ENCODE measurements around the gene RABGAP1L. TPM values are rescaled to one million over a fixed set of nuclear protein-coding genes. Genes with fewer than 3 reads are reported as not detected.

RABGAP1L gene
- polyA plus RNA-seq, 3 donors, result 35.2 to 75.3 (median 63.3) TPM

DNA sequence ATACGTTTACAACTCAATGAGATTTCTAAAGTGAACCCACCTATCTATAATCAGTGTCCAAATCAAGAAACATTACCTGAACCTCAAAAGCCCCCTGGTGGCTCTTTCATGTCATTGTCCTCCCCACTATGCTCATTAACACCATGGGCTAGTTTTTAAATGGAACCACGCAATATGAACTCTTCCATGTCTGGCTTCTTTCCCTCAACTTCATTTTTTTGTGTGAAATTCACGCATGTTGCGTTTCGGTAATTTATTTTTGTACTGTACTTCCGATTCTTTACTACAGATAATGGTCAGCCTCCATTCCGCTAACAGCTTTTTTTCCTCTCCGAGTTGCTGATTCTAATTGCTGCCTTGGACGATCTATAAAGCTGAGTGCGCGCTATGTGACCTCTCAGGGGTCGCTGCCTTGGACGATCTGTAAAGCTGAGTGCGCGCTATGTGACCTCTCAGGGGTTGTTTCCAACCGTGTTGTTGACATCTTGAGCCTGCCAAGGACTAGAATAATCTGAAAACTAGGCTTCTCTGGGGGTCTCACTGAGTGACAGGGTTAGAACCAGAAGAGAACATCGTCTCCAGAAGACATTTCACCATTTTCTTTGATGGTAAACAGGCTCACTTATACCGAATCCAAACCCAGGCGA lies 839.4 kb downstream of the RABGAP1L start:
- H3K9me3 Mint-ChIP-seq, result no peaks in the 10 kb centered on the region
- H3K27ac Mint-ChIP-seq, result no peak overlapping the region
- H3K4me1 ChIP-seq (ENCODE audit: control insufficient read depth in 1 of 2, insufficient read depth in 2 of 2, low read length in 2 of 2), result peaks cover 27 to 32% of the 10 kb centered on the region in 2 donors
- H4K20me1 ChIP-seq (ENCODE audit: insufficient read depth, low read length), result peaks cover 21% of the 10 kb centered on the region
- peaks cover 0 to 30% of the 10 kb centered on the region in 2 donors for H3K36me3 ChIP-seq (replicated peaks in 1 of 2; ENCODE audit: control insufficient read depth in 1 of 2, insufficient read depth in 2 of 2, low read length in 2 of 2)
- H2AFZ ChIP-seq (ENCODE audit: insufficient read depth, low read depth, low read length, poor library complexity, severe bottlenecking), result peak overlapping the region; percentile 72
- H3K79me2 ChIP-seq (ENCODE audit: insufficient read depth, low read length), result peaks cover 39% of the 10 kb centered on the region
- peaks cover 34% of the 10 kb centered on the region for H3K4me1 Mint-ChIP-seq
- peak; percentile 57 to 74 (median 70) for DNase-seq
- H3K9ac ChIP-seq (ENCODE audit: insufficient read depth, low read length, poor library complexity, severe bottlenecking), result peak overlapping the region; percentile 97
- H3K27me3 Mint-ChIP-seq (ENCODE audit: low read depth in 3 of 3), result no peaks in the 10 kb centered on the region
- H3K4me3 Mint-ChIP-seq, result no peak overlapping the region
- peak overlapping the region; percentile 75 for H3K4me2 ChIP-seq (replicated peaks; ENCODE audit: extremely low read depth, low read length, poor library complexity, severe bottlenecking)
- intact Hi-C loops (cut with micrococcal nuclease), result loop anchor here (2.0 to 10.0 kb wide), 3 partner anchors 24 to 974 kb away; partner anchors contain the start of genes MRPS14 (in 1 of the 2) and RC3H1 (in 1 of the 2)
- 30% methylated on average over 16 of the region's 19 CpGs for WGBS (ENCODE audit: insufficient coverage)
- H3K4me3 ChIP-seq (replicated peaks in 1 of 3; ENCODE audit: low read depth in 2 of 3, low read length in 3 of 3), result peak overlapping the region; percentile 52 to 75 (median 62)
- H3K9me3 ChIP-seq (replicated peaks in 1 of 2; ENCODE audit: control insufficient read depth in 1 of 2, insufficient read depth in 1 of 2, low read length in 2 of 2), result no peaks in the 10 kb centered on the region
- peak overlapping the region; percentile 95 to 100 for H3K27ac ChIP-seq (ENCODE audit: low read depth in 1 of 2, low read length in 2 of 2)
- peak; percentile 98 for TF ChIP-seq CTCF (IDR thresholded peaks at IDR 0.05)
- H3K36me3 Mint-ChIP-seq, result peaks cover 16 to 19% of the 10 kb centered on the region in 2 donors
- no peaks in the 10 kb centered on the region for H3K27me3 ChIP-seq (ENCODE audit: control insufficient read depth in 2 of 2, insufficient read depth in 2 of 2, low read length in 2 of 2)

DNA sequence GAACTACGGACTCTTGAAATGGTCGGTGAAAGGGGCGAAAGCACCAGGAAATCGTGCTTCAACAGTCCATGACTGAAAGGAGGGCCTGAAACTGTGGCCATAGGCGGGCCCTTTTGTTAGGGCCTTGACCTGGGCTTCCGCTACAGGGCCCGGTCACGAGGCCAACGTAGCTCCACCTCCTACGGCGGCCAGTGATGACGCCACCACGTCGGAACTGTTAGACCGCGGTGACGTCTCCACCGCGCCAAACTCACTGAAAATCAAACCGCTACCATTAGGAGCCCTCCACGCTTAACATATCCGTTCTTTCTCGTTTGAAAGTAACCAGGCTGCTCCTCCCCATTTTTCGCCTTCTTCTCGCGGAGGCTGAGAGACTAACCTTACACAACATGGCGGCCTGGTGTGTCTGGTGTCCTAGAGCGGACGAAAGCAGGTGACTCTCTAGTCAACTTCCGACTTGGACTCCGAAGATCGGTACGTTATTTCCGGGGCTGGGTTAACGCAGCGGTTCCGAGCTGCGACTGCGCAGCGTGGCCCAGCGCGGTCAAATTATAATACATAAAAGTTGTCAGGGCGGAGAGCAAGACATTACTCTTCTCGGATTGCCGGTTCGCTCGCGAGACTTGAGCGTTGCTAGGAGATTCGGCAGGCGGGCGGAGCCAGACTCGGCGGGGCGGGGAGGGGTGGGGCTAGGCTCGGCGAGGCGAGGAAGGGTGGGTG lies 840.1 kb downstream of the RABGAP1L start:
- intact Hi-C loops (cut with micrococcal nuclease), result loop anchor here (2.0 to 10.0 kb wide), 3 partner anchors 23 to 975 kb away; partner anchors contain the start of genes MRPS14 (in 1 of the 2) and RC3H1 (in 1 of the 2)
- no peak for TF ChIP-seq CTCF (IDR thresholded peaks at IDR 0.05)
- Histone ChIP-seq H4K20me1 (ENCODE audit: insufficient read depth, low read length) (peaks cover 26% of the 10 kb centered on the region), H3K27me3 (ENCODE audit: control insufficient read depth in 2 of 2, insufficient read depth in 2 of 2, low read length in 2 of 2) (no peaks in the 10 kb centered on the region), H2AFZ (ENCODE audit: insufficient read depth, low read depth, low read length, poor library complexity, severe bottlenecking) (peak overlapping the region; percentile 84), H3K79me2 (ENCODE audit: insufficient read depth, low read length) (peaks cover 46% of the 10 kb centered on the region), H3K9me3 (replicated peaks in 1 of 2; ENCODE audit: control insufficient read depth in 1 of 2, insufficient read depth in 1 of 2, low read length in 2 of 2) (no peaks in the 10 kb centered on the region), H3K9ac (ENCODE audit: insufficient read depth, low read length, poor library complexity, severe bottlenecking) (peak overlapping the region; percentile 97), H3K4me3 (replicated peaks in 1 of 3; ENCODE audit: low read depth in 2 of 3, low read length in 3 of 3) (peak overlapping the region; percentile 52 to 81 (median 75)), H3K36me3 (replicated peaks in 1 of 2; ENCODE audit: control insufficient read depth in 1 of 2, insufficient read depth in 2 of 2, low read length in 2 of 2) (peaks cover 0 to 23% of the 10 kb centered on the region in 2 donors), H3K4me1 (ENCODE audit: control insufficient read depth in 1 of 2, insufficient read depth in 2 of 2, low read length in 2 of 2) (peaks cover 27 to 39% of the 10 kb centered on the region in 2 donors), H3K4me2 (replicated peaks; ENCODE audit: extremely low read depth, low read length, poor library complexity, severe bottlenecking) (peak overlapping the region; percentile 75), H3K27ac (ENCODE audit: low read depth in 1 of 2, low read length in 2 of 2) (peak overlapping the region; percentile 95 to 100)
- under 1% methylated on average over 57 of the region's 58 CpGs for WGBS (ENCODE audit: insufficient coverage)
- peaks cover 10 to 13% of the 10 kb centered on the region in 2 donors for H3K36me3 Mint-ChIP-seq
- H3K4me1 Mint-ChIP-seq, result peaks cover 38% of the 10 kb centered on the region
- H3K9me3 Mint-ChIP-seq, result no peaks in the 10 kb centered on the region
- H3K27me3 Mint-ChIP-seq (ENCODE audit: low read depth in 3 of 3), result no peaks in the 10 kb centered on the region
- DNase-seq, result peak; percentile 99
- no peak overlapping the region for H3K4me3 Mint-ChIP-seq
- H3K27ac Mint-ChIP-seq, result no peak overlapping the region

Measured in CD14-positive monocyte (primary cell).